Measurements from ENCODE around the gene EVI5.
"Not testable (repeated sequence)": the region's sequence is repeated elsewhere in the genome, so short reads cannot be mapped to it uniquely, and the experiment has no call there.

The EVI5 gene

DNA sequence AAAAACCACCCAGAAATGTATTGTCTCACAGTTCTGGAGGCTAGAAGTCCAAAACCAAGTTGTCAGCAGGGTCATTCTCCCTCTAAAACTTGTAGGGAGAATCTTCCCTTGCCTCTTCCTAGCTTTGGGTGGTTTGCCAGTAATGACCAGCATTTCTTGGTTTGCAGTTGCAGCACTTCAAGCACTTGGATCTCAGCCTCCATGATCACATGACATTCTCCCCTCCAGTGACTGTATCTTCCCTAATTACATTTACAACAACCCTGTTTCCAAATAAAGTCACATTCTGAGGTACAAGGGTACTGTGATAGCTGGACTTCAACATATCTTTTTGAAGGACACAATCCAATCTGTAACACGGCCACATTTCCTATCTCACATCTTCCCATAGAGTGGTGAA lies 37.2 kb downstream of the EVI5 start:
- peak; percentile 41 for DNase-seq (ENCODE audit: low read depth)

DNA sequence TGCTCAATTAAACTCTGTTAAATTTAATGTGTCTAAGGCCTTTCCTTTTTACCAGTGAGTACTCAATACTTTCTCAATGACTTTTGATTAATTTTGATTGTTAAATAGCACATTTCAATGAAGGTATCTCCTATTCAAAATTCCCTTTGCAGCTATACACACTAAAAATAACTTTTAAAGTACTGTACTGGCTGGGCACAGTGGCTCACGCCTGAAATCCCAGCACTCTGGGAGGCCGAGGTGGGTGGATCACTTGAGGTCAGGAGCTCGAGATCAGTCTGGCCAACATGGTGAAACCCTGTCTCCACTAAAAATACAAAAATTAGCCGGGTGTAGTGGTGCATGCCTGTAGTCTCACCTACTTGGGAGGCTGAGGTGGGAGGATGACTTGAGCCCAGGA lies 38.7 kb downstream of the EVI5 start:
- not testable (repeated sequence) for DNase-seq (ENCODE audit: low read depth)

DNA sequence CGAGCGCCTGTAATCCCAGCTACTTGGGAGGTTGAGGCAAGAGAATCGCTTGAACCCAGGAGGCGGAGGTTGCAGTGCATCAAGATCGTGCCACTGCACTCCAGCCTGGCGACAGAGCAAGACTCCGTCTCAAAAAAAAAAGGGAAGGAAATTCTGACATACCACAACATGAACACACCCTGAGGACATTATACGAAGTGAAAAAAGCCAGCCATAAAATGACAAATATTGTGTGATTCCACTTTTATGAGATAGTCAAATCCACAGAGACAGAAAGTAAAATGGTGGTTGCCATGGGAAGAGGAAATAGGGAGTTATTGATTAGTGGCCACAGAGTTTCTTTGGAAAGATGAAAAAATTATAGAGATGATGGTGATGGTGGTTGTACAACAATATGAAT lies 41.7 kb downstream of the EVI5 start:
- no peak for DNase-seq (ENCODE audit: low read depth)

DNA sequence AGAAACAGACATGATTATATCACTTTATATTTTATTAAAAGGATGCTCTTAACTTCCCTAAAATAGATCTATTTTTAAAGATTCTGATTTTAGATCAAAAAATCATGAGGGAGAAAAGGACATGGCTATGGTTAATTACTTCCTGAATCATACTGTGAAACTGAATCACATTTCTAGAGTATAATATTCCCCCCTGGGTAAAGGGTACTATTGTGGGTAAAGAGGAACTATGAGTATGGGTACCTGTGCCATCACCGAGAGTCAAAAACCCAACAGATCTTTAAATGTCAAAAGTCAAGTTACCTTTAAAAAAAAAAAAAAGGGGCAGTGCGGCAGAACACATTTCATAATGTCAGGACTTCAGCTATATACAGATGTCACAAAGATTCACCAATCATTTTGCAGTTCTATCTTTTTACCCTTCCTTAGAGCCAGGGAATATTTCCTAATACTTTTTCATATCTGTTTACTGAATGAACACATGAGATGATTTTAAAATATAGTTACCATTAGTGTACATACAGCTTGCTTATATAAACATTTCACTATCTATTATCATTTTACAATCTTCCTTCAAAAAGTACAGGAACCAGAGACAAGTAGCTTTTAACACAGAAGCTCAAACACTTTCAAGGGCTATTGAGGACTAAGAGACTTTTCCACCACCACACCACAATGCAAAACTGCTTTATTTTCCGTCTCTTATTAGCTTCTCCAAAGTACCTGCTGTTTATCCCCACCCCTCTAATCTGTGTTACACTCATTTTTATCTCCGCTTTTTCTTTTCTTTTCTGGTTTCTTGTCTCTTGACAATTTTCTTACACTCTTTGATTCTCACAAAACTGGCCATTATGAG lies 45.0 kb downstream of the EVI5 start:
- no peak for DNase-seq (ENCODE audit: low read depth)

DNA sequence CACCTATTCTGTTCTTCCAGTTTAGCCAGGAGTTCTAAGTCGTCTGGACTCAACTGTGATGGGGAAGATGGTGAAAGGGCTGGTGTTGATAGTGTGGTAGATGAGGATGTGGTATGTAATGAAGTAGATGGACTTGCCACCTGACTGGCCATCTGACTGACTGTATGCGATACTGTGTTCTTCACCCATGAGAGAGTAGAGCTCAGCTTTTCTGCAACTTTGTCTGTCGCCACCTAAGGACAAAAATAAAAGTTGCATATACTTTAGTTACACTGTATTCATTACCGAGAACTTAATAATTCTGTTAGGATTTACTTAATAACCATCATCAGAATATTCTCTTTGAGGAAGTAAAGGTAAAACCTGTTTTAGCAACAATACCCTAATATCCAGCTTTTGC lies 48.5 kb downstream of the EVI5 start:
- DNase-seq (ENCODE audit: low read depth): peak; percentile 65

DNA sequence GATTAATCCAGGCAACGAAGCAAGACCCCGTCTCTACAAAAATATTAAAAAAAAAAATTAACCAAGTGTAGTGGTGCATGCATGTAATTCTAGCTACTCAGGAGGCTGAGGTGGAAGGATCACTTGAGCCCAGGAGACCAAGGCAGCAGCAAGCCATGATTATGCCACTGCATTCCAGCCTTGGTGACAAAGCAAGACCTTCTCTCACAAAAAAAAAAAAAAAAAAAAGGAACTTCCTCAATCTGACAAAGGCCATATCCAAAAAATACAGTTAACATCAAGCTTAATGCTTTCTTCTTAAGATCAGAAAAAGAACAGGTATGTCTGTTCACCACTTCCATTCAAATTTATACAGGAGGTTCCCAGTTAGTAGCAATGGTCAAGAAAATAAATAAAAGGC lies 54.4 kb downstream of the EVI5 start:
- DNase-seq (ENCODE audit: low read depth): no peak

DNA sequence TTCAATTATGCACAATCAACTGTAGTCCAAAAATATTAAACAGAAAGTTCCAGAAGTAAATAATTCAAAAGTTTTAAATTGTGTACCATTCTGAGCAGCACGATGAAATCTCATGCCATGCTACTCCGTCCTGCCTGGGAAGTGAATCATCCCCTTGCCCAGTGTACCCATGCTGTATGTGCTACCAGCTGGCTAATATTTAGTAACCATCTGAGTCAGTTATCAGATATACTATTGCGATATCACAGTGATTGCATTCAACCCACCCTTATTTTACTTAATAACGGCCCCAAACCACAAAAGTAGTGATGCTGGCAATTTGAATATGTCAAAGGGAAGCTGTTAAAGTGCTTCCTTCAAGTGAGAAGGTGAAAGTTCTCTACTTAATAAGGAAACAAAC lies 56.2 kb downstream of the EVI5 start:
- DNase-seq (ENCODE audit: low read depth): peak; percentile 79

DNA sequence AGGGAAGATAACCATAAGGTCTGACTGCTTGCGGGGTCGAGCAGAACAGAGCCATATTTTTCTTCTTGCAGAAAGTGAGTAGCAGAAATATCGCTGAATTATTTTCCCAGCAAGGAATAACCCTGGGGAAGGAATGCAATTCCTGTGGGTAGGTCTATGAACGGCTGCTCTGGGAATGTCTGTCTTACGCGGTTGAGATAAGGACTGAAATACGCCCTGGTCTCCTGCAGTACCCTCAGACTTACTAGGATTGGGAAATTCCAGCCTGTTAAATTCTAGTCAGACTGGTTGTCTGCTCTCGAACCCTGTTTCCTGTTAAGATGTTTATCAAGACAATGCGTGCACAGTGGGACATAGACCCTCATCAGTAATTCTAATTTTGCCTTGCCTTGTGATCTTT lies 61.2 kb downstream of the EVI5 start:
- peak; percentile 90 for DNase-seq (ENCODE audit: low read depth)

DNA sequence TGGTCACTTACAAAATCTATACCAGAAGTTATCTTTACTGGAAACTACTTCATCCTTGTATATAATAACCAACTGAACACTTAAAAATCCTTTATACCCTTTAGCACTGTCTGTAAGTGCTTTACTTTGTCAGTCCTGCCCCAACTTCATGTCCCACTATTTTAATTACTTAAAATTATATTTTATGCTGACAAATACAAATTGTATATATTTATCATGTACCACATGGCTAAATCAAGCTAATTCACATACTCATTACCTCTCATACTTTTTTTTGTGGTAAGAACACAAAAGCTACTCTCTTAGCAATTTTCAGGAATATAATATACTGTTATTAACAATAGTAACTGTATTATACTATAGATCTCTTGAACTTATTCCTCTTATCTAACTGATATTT lies 63.0 kb downstream of the EVI5 start:
- DNase-seq (ENCODE audit: low read depth): no peak

DNA sequence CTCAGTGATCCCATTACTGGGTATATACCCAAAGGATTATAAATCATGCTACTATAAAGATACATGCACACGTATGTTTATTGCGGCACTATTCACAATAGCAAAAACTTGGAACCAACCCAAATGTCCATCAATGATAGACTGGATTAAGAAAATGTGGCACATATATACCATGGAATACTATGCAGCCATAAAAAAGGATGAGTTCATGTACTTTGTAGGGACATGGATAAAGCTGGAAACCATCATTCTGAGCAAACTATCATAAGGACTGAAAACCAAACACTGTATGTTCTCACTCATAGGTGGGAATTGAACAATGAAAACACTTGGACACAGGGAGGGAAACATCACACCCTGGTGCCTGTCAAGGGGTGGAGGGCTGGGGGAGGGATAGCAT lies 63.8 kb downstream of the EVI5 start:
- not testable (repeated sequence) for DNase-seq (ENCODE audit: low read depth)

DNA sequence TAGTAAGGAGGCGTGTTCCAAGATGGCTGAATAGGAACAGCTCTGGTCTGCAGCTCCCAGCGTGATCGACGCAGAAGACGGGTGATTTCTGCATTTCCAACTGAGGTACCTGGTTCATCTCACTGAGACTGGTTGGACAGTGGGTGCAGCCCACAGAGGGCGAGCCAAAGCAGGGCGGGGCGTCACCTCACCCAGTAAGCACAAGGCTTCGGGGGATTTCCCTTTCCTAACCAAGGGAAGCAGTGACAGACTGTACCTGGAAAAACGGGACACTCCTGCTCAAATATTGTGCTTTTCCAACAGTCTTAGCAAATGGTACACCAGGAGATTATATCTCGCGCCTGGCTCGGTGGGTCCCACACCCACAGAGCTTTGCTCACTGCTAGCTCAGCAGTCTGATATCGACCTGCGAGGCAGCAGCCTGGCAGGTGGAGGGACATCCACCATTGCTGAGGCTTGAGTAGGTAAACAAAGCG lies 69.4 kb downstream of the EVI5 start:
- DNase-seq (ENCODE audit: low read depth): not testable (repeated sequence)

DNA sequence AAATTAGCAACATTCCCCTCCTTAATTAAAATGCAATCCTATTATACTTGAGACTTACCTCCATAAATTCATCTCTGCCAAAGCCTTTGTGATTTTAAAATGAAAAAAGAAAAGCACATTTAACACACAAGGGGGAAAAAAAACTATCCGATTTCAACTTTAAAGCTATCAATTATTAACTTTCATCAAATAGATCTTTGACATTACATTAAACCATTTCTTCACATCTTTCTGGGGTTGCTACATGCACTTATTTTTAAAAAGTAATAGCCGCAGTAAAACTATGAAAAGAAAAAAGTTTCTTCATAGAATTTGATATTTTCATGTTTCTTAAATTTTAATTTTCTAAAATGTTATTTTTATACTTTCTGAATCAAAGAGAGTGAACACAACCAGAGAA lies 71.0 kb downstream of the EVI5 start:
- no peak for DNase-seq (ENCODE audit: low read depth)

DNA sequence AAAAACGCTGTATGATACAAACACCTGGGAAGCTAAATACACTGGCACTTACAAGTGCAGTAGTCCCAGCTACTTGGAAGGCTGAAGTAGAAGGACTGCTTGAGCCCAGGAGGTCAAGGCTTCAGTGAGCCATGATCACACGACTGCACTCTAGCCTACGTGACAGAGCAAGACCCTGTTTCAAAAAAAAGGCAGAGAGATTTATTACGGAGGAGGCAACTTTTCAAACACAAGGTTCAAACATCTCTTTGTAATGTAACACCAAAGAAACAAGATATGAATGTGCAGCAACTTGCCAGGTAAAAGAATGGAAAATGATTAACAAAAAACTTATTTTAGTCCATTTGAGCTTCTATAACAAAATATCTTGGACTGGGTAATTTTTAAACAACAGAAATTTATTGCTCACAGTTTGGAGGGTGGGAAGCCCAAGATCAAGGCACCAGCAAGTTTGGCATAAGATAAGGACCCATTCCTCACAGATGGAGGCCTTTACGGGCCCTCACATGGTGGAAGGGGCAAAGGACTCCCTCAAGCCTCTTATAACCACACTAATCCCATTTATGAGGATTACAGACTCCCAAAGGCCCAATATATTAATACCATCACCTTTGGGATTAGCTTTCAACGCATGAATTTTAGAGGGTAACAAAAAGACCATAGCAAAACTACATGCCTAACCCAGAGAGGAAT lies 73.3 kb downstream of the EVI5 start:
- DNase-seq (ENCODE audit: low read depth): no peak

DNA sequence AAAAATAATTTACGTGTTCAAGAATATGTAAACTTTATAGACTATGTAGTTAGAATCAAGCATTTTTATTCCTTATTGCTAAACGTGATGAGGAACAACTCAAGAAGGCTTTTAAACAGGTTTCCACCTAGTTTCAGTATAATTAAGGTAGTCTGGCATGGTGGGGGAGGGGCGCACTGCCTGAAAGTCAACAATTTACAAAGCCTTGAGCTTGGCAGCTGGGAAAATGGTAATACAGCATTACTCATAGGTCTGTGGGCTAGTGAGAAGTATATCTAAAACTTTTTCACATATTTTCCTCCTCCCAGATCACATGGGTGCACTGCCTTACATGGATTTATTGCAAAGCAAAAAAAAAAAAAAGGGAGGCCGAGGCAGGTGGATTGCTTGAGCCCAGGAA lies 75.2 kb downstream of the EVI5 start:
- DNase-seq (ENCODE audit: low read depth): peak; percentile 96

DNA sequence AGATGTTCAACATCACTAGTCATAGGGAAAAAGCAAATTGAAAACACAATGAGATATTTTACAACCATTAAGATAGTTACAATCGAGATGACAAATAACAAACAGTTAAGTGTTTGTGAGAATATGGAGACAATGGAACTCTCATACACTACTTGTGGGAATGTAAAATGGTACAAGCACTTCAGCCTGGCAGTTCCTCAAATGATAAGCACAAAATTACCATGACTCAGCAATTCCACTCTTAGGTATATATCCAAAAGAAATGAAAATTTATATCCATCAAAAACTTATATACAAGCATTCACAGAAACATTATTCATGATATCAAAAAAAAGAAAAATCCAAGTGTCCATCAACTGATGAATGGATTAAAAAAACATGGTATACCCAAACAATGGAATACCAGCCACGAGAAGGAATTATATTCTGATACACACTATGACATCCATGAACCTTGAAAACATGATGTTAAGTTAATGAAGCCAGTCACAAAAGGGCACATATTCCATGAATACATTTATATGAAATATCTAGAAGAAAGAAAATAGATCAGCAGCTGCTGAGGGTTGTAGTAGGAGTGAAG lies 76.4 kb downstream of the EVI5 start:
- peak; percentile 50 for DNase-seq (ENCODE audit: low read depth)

DNA sequence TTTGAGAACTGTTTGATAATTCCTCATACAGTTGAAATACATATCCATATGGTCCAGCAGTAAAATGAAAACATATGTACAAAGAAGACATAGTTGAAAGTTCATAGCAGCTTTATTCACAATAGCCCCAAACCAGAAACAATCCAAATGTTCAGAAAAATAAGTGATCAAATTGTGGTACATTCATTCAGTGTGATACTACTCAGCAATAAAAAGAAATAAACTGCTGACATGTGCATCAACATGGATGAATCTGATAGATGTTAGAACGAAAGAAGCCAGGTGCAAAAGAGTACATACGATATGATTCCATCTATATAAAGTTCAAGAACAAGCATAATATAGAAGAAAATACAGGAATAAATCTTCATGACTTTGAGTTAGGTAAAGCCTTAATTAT lies 77.2 kb downstream of the EVI5 start:
- no peak for DNase-seq (ENCODE audit: low read depth)

DNA sequence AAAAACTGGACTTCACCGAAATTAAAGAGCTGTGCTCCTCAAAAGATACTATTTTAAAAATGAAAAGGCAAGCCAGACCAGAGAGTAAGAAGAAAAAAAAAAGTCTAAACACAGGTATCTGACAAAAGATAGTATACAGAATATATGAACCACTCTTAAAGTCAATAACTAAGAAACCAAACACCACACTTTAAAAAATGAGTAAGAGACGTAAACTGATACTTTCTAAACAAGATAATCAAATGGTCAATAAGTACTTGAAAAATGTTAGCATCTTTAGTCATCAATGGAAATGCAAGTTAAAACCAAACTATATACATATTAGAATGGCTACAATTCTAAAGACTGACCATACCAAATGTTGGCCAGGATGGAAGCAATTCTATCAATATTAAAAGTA lies 77.6 kb downstream of the EVI5 start:
- DNase-seq (ENCODE audit: low read depth): no peak

DNA sequence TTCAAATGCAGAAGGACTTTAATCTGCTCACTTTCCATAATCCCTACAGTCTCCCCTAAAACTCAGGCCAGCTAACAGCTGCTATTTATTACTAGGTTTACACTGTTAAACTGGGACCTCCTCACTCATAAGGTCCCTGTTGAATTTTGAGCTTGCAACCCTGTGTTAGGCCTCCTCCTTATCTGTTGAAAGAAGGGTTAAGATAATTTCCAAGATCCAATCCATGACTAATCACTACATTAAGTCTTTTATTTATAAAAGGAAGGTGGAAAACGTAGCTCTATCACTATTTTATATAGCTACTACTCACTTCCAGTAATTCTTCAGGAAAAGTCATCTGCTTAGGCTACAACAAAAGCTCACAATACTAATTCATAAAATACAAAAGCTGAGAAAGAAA lies 79.5 kb downstream of the EVI5 start:
- peak; percentile 65 for DNase-seq (ENCODE audit: low read depth)

DNA sequence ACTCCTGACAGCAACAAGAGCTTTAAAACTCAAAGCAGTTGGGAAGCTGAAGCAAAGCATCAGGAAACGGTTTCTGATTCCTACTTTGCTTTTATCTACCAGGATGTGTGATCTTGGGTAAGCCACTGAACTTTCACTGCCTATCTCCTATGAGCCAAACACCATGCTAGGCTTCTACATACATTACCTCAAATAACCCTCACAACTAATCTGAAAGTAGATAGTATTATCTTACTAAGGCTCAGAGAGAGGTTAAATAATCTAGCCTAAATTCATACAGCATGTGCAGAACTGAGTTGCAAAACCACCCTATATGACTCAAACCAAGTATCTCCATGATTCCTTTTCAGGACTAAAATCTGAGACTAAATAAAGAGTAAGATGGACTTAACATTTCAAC lies 83.8 kb downstream of the EVI5 start:
- DNase-seq (ENCODE audit: low read depth): peak; percentile 96

DNA sequence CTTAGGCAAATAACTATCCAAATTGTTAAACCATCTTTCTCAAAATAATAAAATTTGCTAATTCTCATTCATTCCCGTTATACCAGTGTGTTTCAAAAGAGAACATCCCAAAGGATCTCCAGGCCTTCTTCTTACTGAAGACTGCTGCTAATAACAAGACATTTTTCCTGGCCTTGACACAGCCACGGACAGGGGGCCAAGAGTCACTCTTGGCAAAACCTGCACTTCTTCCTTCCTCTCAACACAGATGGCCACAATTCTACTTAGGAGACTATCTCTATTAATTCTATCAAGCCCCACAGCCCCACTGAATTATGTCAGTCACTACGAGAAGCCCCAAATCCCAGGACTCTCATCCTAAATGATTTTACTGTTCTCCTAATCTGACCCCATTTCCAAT lies 86.0 kb downstream of the EVI5 start:
- no peak for DNase-seq (ENCODE audit: low read depth)

DNA sequence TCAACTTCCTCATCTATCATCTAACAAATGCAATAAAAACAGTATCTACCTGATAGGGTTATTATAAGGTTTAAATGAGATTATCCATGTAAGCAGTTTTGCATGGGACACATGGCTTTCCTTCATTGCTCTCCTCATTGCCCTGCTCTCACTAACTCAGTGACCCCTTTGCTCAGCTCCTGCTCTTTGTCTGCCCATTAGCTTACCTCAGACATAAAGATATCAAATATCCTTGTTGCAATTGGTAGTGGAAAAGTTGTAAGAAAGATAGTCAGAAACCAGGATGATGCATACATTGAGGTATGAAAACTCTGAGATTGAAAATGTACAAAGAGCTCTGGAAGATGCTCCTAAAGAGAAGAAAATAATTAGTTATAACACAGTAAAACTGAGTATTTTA lies 89.8 kb downstream of the EVI5 start:
- peak; percentile 41 for DNase-seq (ENCODE audit: low read depth)

DNA sequence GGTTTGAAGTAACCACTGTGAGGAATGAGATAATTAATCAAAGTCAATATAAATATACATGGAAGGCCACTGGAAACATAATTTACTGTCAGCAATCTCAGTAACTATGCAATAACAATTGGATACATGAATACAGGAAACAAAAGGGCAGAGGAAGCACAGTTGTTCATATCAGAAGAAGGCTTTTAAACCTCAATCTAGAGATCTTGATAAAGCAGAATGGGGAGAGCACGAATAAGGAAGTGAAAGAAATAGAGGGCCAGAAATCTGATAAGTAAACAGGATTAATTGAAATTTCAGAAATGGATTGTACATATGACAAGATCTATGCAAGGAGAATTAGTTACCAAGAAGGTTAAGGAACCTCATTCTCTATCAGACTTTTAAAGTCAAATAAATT lies 93.0 kb downstream of the EVI5 start:
- DNase-seq (ENCODE audit: low read depth): no peak

DNA sequence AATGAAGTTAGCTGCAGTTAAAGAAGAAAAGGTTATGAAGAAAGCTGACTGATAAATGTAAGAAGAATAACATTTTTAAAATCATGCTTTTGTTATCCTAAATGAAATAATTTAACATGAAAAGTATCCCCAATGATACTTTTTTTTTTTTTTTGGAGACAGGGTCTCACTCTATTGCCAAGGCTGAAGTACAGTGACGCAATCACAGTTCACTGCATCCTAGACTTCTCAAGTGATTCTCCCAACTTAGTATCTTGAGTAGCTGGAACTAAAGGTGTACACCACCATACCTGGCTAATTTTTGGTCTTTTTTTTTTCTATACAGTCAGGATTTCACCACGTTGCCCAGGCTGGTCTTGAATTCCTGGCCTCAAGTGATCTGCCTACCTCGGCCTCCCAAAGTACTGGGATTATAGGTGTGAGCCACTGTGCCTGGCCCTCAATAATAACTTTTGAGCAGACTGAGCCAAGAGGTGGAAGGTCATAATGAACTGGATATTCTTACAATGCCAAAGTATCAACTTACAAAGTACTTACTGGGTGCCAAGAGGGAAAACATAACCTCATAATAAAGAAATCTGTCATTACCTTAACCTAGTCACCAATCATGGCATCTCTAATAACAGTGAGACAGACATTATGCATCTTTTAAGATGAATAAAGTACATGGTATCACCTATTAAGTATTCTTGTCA lies 94.5 kb downstream of the EVI5 start:
- no peak for DNase-seq (ENCODE audit: low read depth)
